GM18907 (cell line): ENCODE results near the gene PSMC6.
"Not testable (repeated sequence)": the region's sequence is repeated elsewhere in the genome, so short reads cannot be mapped to it uniquely, and the experiment has no call there.

Experiments
- ATAC-seq: cut with Tn5 transposase; IDR thresholded peaks from one replicate; pipeline ENCODE4 v1.9.1; 2021; ENCODE audit warnings: mild to moderate bottlenecking, moderate library complexity; ENCODE audit not compliant: unreplicated experiment

PSMC6 gene

GRCh38 chr14:52716155-52716554 lies 9.2 kb downstream of the PSMC6 start:
- no peak for ATAC-seq

- ATAC-seq: no peak
Measured at GRCh38 chr14:52723514-52724359, 16.7 kb downstream of the PSMC6 start.

- no peak for ATAC-seq
Measured at GRCh38 chr14:52724360-52724644, 17.3 kb downstream of the PSMC6 start.

- ATAC-seq: not testable (repeated sequence)
Measured at GRCh38 chr14:52727509-52727908, 20.5 kb downstream of the PSMC6 start.

- not testable (repeated sequence) for ATAC-seq
Measured at GRCh38 chr14:52729035-52729434, 22.0 kb downstream of the PSMC6 start.

GRCh38 chr14:52729585-52729924 lies 22.6 kb downstream of the PSMC6 start:
- ATAC-seq: no peak

GRCh38 chr14:52729925-52730708 lies 23.1 kb downstream of the PSMC6 start, which contains the start of gene STYX:
Gene STYX, plus strand, starts transcription at chr14:52730166. Its CDS starts 309 bp downstream, at chr14:52730475.
- ATAC-seq: peak; percentile 93

- no peak for ATAC-seq
Measured at GRCh38 chr14:52730709-52731111, 23.7 kb downstream of the PSMC6 start.

- no peak for ATAC-seq
Measured at GRCh38 chr14:52733824-52734223, 26.8 kb downstream of the PSMC6 start.

- no peak for ATAC-seq
Measured at GRCh38 chr14:52735921-52736489, 29.0 kb downstream of the PSMC6 start.

GRCh38 chr14:52738409-52738808 lies 31.4 kb downstream of the PSMC6 start:
- no peak for ATAC-seq

- ATAC-seq: no peak
Measured at GRCh38 chr14:52740751-52741150, 33.8 kb downstream of the PSMC6 start.

- ATAC-seq: no peak
Measured at GRCh38 chr14:52741865-52742264, 34.9 kb downstream of the PSMC6 start.

GRCh38 chr14:52748647-52749292 lies 41.8 kb downstream of the PSMC6 start:
- no peak for ATAC-seq

- no peak for ATAC-seq
Measured at GRCh38 chr14:52755607-52756316, 48.8 kb downstream of the PSMC6 start.

GRCh38 chr14:52759145-52759544 lies 52.1 kb downstream of the PSMC6 start:
- ATAC-seq: no peak

- not testable (repeated sequence) for ATAC-seq
Measured at GRCh38 chr14:52762923-52763322, 55.9 kb downstream of the PSMC6 start.

GRCh38 chr14:52767058-52767833 lies 60.2 kb downstream of the PSMC6 start:
- ATAC-seq: no peak

- ATAC-seq: no peak
Measured at GRCh38 chr14:52769887-52770286, 62.9 kb downstream of the PSMC6 start.

GRCh38 chr14:52776816-52777215 lies 69.8 kb downstream of the PSMC6 start:
- no peak for ATAC-seq
